Hepatic stellate cell (primary cell): ENCODE data around the gene GLB1L3.
"Not testable (repeated sequence)": the region's sequence is repeated elsewhere in the genome, so short reads cannot be mapped to it uniquely, and the experiment has no call there.

ENCODE experiments used
- DNase-seq: peaks from one replicate; pipeline ENCODE4 v3.0.0; 2011; ENCODE audit warnings: low spot score

Gene GLB1L3

DNA sequence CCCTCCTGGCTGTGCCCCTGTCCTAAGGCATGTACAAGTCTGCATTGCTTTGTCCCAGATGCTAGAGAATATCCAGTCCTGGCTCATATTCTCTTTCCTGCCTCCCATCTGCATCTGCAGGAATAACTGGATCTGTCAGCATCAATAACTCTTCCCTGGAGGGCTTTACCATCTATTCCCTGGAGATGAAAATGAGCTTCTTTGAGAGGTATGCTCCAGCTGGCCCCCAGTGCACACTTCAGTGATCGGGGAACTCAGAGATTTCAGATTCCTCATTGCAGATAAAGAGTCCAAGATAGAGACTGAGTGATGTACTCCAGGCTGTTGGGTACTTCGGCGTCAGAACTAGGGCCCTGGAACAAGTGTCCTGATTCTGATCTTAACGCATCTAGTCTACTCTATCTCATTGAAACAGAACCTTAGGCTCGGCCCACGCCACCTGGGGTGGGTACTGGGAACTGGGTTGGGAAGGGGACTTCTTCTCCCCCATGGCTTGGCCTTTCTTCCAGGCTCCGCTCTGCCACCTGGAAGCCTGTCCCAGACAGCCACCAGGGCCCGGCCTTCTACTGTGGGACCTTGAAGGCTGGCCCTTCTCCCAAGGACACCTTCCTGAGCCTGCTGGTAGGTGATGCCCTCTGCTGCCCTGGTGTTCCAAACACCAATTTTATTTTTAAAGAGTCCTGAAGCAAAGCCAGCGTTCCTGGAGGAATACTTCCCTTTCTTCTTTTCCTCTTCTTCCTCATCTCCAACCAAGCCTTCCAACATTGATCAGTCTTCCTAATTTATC is 37.8 kb downstream of the GLB1L3 start:
- no peak for DNase-seq

- no peak for DNase-seq
Observed at GRCh38 chr11:134317103-134317502, 40.9 kb downstream of the GLB1L3 start.

GRCh38 chr11:134321373-134321772 is 45.2 kb downstream of the GLB1L3 start:
- not testable (repeated sequence) for DNase-seq

GRCh38 chr11:134322553-134322952 is 46.4 kb downstream of the GLB1L3 start:
- DNase-seq = no peak

DNA sequence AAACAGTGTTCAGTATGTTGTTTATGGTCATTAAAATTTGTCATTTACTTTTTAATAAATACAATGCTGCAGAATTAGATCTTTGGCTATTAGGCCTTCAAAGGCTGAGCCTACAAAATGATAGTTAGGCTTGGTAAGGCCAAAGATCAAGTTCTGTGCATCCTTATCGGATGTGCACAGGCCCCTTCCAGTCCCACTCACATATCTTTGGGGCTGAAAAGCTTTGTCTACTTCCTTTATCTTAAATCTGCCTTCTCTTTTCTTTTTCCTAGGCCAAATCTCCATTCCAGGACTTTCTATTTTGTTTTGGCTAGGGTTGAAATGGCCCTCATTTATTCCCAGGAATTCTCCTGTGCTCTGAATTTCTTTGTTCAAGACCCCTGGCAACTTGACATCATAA is 52.3 kb downstream of the GLB1L3 start:
- DNase-seq = no peak

GRCh38 chr11:134330611-134331353 is 54.6 kb downstream of the GLB1L3 start:
- DNase-seq = no peak

DNA sequence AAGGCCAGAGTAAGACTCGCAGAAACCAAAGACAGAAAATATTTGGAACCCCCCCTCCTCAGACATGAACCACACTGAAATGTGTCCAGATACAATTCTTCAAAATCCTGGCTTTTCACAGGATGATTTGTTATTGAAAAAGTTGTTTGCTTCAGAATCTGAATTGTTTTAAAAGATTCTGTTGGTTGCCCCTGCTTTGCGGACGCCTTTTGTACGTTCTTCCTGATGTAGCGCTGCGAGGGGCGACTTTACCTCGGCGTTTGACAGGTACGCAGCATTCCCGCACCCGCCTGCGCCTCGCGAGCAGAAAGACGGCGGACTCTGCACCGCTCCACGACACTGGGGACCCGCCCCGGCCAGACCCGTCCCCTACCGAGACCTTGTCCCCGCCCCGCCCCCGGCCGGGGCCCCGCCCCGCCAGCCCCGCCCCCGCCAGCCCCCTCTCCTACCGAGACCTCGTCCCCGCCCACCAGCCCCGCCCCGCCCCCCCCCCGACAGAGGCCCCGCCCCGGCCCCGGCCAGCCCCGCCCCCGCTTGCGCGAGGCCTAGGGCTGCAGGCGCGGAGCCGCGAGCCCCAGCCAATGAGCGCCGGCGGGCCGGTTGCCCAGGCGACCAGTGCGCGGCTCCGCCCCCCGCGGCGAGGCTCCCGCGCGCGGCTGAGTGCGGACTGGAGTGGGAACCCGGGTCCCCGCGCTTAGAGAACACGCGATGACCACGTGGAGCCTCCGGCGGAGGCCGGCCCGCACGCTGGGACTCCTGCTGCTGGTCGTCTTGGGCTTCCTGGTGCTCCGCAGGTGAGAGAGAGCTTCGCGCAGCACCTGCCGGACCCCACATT is 55.4 kb downstream of the GLB1L3 start, which contains the start of gene GLB1L2:
Gene GLB1L2, plus strand, starts transcription at position 635 of the 835 bp plus-strand sequence. Its CDS starts 74 bp downstream, at position 709.
- peak; percentile 35 for DNase-seq

GRCh38 chr11:134332189-134332631 is 56.0 kb downstream of the GLB1L3 start:
- no peak for DNase-seq

DNA sequence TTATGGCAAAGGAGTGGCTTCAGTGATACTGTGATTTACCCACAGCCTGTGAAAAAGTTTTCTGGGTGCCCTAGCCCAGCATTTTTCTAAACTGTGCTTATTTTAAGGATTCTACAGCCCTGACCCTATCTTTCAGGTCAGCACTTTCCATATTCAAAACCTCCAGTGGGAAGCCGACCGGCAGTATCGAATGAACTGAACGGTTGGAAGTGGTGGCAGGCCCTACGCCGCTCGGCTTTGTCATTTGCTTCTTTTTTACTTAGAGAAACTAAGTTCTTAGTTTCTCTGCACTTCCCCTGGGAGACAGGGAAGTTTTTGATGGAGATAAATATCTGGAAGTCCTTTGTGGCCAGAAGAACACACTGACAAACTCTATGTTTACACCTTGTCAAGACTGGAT is 56.6 kb downstream of the GLB1L3 start:
- no peak for DNase-seq

DNA sequence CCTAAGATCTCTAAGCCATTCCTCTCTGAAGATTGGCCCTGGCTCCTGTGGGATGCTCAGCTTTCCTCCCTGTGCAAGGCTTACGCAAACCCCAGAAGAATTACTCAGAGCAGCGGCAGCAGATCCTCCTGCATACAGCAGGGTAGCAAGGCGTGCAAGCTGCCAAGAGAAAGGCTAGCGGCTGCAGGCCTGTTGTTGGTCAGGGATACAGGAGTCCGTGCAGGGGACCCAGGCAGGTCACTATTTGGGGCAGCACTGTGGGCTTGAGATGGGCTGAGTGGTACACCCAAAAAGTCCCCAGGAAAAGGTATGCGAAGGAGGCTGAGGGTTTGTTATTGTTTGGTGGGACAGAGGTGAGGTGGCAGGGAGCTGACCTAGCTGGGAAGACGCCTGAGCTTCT is 57.1 kb downstream of the GLB1L3 start:
- DNase-seq = no peak

GRCh38 chr11:134333946-134334345 is 57.8 kb downstream of the GLB1L3 start:
- no peak for DNase-seq

GRCh38 chr11:134334796-134335571 is 58.8 kb downstream of the GLB1L3 start:
- no peak for DNase-seq

GRCh38 chr11:134337051-134337450 is 60.9 kb downstream of the GLB1L3 start:
- no peak for DNase-seq

DNA sequence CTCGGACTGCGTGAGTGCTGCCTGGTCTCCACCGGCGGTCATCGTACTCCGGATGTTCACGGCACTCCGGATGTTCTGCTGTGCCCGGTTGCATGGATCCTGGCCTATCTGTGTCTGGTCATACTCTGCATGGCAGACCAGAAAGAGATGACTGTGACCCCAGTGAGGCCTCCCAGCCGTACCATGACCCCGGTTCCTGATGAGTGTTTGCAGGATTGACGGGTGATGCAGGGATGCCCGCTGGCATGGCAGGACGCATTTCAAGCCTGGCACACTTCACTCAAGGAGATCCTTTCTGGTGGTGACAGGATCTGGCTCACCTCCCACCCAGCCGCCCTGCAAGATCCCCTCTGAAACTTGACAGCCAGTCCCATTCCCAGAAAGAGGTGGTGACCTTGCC is 61.9 kb downstream of the GLB1L3 start:
- DNase-seq = no peak

DNA sequence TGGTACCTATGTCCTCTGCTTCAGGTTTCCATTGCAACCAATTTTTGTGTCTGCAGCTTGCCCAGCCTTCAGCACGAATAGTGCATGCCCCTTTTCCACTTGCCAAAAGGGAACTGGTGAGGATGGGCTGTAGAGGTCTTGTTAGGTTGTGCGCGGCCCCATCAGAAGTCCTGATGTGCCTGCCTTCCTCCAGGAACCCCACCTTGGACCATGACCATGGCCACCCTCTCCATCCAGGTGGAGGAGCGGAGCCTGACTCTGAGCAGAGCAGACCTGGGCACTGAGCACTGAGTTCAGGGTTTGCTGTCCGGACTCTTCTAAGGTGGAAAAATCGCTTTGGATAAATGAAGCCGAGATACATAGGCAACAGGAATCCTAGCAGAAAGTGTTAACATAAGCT is 62.5 kb downstream of the GLB1L3 start:
- DNase-seq = no peak

DNA sequence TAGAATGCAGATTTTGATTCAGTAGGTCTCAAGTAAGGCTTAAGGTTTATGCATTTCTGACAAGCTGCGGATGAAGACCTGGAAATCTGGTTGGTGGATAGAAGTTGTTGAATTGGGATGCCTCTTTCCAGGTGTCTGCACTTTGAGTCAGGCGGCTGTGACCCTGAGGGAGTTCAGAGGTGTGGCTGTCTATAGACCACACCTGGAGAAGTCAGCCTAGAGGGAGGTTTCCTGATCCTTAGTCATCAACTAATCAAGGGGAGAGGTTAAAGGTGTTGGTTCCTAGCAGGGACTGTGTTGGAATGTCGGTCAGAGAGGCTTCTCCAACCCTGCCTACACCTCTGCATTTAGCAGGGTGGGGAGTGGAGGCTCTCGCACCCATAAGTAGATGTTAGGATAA is 63.6 kb downstream of the GLB1L3 start:
- DNase-seq = no peak

DNA sequence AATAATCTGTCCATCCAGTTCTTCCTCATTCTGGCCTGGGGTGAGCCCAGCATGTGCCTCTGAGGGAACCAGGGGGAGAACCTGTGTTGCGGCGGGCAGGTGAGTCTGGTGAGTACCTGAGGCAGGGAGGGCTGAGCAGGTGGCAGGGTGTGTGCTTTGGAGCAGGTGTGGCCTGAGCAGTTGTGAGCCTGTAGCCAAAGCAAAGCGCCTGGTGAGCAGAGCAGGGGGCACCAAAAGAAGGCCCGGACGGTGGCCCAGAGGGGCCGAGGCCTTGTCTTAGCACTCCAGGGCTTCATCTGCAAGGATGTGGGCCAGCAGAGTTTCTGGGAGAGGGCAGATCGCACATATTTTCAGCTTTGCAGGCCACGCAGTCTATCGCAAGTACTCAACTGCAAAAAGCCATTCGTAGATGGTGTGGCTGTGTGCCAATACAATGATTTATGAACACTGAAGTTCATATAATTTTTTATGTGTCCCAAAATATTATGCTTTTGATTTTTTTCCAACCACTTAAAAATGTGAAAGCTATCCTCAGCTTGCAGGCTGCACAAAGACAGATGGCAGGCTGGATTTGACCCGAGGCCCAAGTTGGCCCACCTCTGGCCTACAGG is 64.3 kb downstream of the GLB1L3 start:
- no peak for DNase-seq

GRCh38 chr11:134341805-134342571 is 65.8 kb downstream of the GLB1L3 start:
- no peak for DNase-seq

- no peak for DNase-seq
Observed at GRCh38 chr11:134342572-134343340, 66.6 kb downstream of the GLB1L3 start.

DNA sequence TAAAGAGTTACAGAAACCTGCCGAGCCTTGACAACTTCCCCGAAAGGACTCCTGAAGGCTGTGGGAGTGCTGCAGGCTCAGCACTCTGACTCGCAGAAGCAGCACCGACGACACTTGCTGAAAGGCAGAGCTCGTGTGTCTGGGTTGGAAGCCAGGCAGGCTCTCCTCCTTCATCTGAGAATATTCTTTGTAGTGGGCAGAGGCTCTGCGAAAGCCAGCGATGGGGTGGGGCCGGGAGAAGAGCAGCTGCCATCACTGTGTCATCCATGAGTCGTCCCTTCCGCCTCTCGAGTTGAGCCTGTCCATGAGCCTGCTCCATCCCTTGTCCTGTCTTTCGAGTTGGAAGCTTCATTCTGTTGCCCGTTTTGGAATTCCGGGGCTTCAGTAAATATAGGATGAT is 67.5 kb downstream of the GLB1L3 start:
- no peak for DNase-seq
